HG02981 (cell line): Measurements from ENCODE around the gene WDR64.

Source experiments
- ATAC-seq: cut with Tn5 transposase; IDR thresholded peaks from one replicate; pipeline ENCODE4 v1.9.1; 2021; ENCODE audit warnings: mild to moderate bottlenecking, moderate library complexity; ENCODE audit not compliant: unreplicated experiment

Gene WDR64

DNA sequence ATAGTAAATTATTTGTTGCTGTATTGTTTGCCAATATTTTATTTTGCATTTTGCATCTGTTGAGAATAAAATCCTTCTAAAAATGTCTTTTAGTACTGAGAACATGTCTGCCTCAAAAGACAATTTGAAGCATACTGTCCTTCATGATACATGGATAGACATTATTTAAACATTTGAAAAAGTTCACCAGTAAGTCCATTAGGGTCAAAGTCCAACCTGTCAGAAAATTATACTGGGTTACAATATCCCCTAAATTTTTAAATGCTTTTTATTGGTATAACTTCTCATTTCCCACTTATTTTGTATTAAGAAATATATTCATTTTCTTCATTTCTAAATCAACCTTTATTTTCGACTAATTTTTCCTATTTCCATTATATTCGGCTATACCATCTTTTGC lies 21.2 kb upstream of the WDR64 start:
- no peak for ATAC-seq

GRCh38 chr1:241631674-241632073 lies 20.4 kb upstream of the WDR64 start:
- ATAC-seq: no peak

- ATAC-seq: no peak
Observed at GRCh38 chr1:241632987-241633386, 19.1 kb upstream of the WDR64 start.

- ATAC-seq: no peak
Observed at GRCh38 chr1:241635556-241636152, 16.4 kb upstream of the WDR64 start.

GRCh38 chr1:241636291-241636690 lies 15.8 kb upstream of the WDR64 start:
- no peak for ATAC-seq

DNA sequence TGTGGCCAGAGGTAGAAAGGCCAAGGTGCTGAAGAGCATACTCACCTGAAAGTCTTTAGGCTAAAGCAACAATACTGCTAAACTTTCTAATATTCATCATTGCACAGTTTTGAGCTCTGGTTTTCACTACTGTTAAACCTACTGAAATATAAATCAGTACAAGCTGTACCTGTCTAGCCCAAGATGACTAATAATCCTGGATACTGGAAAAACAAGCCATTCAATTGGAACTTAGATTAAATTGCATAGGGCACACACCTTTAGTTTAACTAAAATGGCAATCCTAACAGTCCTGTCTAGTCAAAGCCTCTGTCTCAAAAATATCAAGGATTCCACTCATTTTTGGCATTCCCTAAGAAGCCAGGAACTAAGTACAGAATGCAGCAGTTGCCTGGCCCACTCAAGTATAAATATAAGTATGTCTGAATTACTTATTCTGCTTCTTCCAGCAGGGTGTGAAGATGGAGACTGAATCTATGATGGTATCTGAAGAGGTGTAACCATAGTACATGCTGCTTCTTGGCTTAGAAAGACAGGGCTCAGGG lies 15.0 kb upstream of the WDR64 start:
- no peak for ATAC-seq

DNA sequence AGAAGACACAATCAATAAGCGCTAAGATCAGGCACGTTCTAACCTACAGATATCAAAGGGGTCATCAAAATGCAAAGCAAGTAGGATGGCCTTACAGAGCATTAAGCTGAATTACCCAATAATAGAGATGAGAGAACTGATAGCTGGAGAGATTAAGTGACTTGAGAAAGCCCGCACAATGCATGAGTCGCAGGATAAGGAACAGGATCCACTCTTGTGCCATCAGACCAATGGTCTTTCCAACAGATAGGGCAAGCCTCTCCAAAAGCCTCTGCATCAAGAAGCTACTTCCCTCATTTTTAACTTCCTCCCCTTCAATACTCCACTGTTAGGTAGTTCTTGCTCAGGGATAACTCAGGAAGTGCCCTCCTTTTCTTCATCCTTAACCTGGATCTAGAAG lies 14.5 kb upstream of the WDR64 start:
- ATAC-seq: no peak

- no peak for ATAC-seq
Observed at GRCh38 chr1:241638099-241638682, 13.9 kb upstream of the WDR64 start.

- no peak for ATAC-seq
Observed at GRCh38 chr1:241638909-241639622, 13.0 kb upstream of the WDR64 start.

- ATAC-seq: peak; percentile 55
Observed at GRCh38 chr1:241639623-241640148, 12.4 kb upstream of the WDR64 start.

- peak; percentile 91 for ATAC-seq
Observed at GRCh38 chr1:241640149-241640866, 11.8 kb upstream of the WDR64 start, which contains the start of the genes CHML and OPN3. CHML (minus strand) TSS chr1:241640369; CDS start chr1:241635766, 4,603 bp downstream. OPN3 (minus strand) TSS chr1:241640369; CDS start chr1:241640254, 115 bp downstream.

DNA sequence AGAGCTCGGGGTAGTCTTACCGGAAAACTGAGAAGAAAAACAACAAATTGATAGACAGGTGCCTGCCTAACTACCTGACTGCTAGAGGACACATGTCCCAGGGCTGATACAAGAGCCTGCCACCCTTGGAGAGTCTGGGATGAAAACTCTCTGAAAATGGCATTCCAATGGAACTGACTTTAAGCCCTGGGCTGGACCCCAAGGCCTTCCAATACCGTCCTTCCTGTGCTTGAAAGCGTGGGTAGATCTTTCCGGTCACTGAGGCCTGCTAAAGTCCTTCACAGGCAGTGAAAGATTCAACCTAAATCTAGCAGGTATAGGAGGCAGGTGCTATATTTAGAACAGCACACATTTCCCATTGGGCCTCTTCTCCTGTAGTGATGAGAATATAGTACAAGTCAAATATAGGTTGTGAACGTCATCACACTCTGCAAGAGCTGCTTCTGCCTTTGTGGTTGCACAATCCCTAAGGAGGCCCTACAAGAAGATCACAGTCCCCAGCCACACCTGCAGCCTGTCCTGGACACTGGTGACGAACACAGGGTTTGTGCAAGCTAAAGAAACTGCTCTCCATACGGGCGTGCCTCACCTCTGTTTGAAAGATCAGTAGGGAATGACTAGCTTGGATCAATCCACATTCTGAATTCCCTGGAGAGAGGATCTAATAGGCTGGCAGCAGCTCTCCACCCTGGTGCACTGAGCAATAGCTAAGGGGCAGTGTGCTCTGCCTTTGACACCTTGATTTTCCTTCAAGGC lies 11.0 kb upstream of the WDR64 start:
- ATAC-seq: no peak

DNA sequence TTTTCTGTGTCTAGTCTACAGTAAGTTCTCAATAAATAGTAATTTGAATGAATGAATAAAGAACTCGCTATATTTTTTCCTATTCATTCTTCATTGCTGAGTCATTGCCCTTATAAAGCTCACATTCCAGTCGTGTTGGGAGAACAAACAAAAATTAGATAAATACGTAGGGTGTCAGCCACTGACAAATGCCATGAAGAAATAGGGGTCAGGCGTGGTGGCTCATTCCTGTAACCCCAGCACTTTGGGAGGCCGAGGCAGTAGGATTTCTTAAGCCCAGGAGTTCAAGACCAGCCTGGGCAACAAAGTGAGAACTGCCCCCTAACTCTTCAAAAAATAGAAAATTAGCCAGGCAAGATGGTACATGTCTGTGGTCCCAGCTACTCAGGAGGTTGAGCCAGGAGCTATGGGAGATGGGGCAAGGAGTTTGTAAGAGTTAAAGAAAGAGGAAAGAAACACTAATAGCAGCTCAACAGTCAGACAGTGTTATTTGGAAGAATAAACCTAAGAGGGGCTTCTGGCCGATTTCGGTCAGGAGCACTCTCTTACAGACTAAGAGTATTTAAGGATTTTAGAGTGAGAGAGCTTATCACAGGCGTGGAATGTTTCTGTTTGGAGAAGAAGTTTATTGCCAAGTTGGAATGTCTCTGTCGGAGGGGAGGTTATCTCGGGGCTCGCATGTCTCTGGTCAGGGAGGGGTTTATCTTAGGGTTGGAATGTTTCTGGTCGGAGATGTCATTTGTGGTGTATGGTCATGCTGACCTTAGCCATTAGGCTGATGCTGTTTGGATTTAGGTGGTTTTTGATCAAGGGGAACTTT lies 10.1 kb upstream of the WDR64 start:
- no peak for ATAC-seq

DNA sequence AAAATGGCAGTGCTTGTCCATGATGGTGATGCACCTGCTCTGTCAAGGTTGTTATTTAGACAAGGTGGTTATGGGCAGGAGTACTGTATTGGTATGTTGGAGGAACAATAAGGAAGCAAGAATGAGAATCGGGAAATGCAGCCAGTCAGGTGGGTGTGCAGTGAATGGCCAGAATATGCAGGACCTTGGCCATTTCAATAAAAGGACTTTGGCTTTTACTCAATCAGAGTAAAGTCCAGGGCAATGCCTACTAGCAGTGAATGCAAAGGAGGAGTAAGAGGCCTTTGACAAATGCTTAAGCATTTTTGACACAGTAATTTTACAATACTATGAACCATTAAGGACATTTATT lies 9.5 kb upstream of the WDR64 start:
- ATAC-seq: no peak

DNA sequence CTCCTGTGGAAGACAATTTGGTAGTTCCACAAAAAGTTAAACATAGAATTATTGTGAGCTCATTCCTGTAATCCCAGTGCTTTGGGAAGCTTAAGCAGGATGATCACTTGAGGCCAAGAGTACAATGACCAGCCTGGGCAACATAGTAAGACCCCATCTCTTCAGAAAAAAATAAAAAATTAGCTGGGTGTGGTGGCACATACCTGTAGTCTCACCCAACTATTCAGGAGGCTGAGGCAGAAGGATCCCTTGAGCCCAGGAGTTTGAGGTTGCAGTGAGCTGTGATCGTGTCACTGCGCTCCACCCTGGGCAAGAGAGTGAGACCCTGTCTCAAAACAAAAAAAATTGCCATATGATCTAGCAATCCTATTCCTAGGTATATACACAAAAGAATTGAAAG lies 7.8 kb upstream of the WDR64 start:
- ATAC-seq: no peak

- no peak for ATAC-seq
Observed at GRCh38 chr1:241645199-241645598, 6.9 kb upstream of the WDR64 start.

- no peak for ATAC-seq
Observed at GRCh38 chr1:241646201-241646600, 5.9 kb upstream of the WDR64 start.

DNA sequence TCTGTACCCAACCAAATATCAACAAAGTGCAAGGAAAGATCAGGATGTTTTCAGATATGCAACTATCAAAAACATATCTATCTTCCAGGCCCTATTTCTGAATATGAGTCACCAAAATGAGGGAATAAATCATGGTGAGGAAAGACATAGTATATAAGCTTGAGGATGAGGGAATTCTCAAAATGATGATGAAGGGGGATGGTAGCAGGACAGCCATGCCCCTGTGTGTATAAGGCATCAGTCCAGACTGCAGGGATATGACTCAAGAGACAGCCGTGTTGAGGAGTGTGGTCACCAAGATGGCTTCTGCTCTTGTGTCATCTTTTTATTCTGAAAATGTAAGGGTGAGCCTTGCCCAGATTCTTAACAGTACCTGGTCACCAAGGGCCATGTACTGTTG lies 4.4 kb upstream of the WDR64 start:
- no peak for ATAC-seq

DNA sequence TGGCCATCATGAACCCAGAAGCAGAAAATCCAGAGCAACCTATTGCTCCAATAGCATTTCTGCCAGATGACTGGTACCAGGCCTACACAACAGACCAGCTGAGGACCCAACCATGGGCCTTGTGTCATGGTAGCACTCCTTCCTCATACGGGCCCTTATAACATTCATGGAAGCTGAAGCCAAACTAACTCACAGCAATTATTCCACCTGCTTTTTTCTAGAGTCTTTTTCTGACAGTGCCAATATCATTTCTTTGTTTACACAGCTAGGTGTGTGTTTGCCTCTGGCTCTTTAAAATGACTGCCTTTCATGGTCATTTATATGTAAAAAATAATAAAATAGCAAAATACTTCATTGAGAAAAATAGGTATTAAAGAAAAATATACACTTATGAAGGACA lies 3.9 kb upstream of the WDR64 start:
- no peak for ATAC-seq

DNA sequence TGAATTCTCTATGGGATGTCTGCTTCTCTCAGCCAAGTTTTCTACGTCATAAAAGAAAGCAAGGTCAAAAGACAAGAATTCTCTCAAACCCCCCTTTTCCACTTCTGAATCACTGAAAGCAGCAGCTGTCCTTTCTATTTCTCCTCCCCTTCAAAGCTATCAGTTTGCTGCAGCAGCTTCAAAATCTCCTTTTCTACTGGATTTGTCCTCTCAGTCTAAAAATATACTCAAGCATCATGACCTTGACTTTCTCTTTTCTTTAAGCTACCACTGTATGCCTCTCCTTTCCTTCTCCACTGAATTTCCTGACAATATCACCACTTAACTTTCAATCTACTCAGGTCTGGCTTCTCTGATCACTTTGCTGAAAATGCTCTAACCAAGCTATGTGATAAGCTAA lies 1.9 kb downstream of the WDR64 start:
- ATAC-seq: no peak
